WTC11 (cell line): ENCODE data around the gene FBXO24. TPM values are rescaled to one million over a fixed set of nuclear protein-coding genes. Genes with fewer than 3 reads are reported as not detected.

ENCODE experiments used
- ATAC-seq: fragments of 200-7000 bp; cut with Tn5 transposase; 2 replicates; pipeline ENCODE4 v1.10.0; 2021; ENCODE audit warnings: mild to moderate bottlenecking, moderate library complexity
- CTCF ChIA-PET: fragments of 300-600 bp; sonication (Branson Sonifier 250); formaldehyde crosslinking; loops from one replicate; lab custom pipeline; 2021; ENCODE audit warnings: antibody characterized with exemption; lab: Charles Lee
- POLR2A ChIA-PET: fragments of 350-600 bp; sonication (Branson Sonifier 250); formaldehyde crosslinking; loops from one replicate; lab custom pipeline; 2021; ENCODE audit warnings: antibody characterized with exemption; lab: Charles Lee
- DNase-seq: peaks from one replicate; pipeline ENCODE4 v3.0.0; 2021; ENCODE audit warnings: low spot score
- H3K27ac Mint-ChIP-seq: 2 replicates; pipeline ENCODE4 v1.8.0; 2021; ENCODE audit warnings: mixed read lengths
- H3K27me3 Mint-ChIP-seq: 2 replicates; pipeline ENCODE4 v1.8.0; 2021; ENCODE audit warnings: low read depth, mild to moderate bottlenecking, moderate library complexity, mixed read lengths
- H3K36me3 Mint-ChIP-seq: 2 replicates; pipeline ENCODE4 v1.8.0; 2021; ENCODE audit warnings: mixed read lengths
- H3K4me1 Mint-ChIP-seq: 2 replicates; pipeline ENCODE4 v1.8.0; 2022; ENCODE audit warnings: mixed read lengths
- H3K4me3 Mint-ChIP-seq: 2 replicates; pipeline ENCODE4 v1.8.0; 2021; ENCODE audit warnings: mild to moderate bottlenecking, moderate library complexity, mixed read lengths
- H3K9me3 Mint-ChIP-seq: 2 replicates; pipeline ENCODE4 v1.8.0; 2021; ENCODE audit warnings: mixed read lengths
- FOXP4 ChIP-seq: sonication (generic); formaldehyde crosslinking; IDR thresholded peaks from 2 replicates; pipeline ENCODE4 v1.8.0; 2022; ENCODE audit warnings: mild to moderate bottlenecking, missing genetic modification reagents
- GTF2I ChIP-seq: fragments of 250-450 bp; sonication (Bioruptor Pico); conservative IDR thresholded peaks from 2 replicates; pipeline ENCODE4 v1.4.0; 2021; ENCODE audit warnings: mild to moderate bottlenecking
- NFE2L1 ChIP-seq: sonication (generic); formaldehyde crosslinking; IDR thresholded peaks from 2 replicates; pipeline ENCODE4 v1.8.1; 2023; ENCODE audit warnings: missing genetic modification reagents
- NR1H2 ChIP-seq: sonication (generic); formaldehyde crosslinking; IDR thresholded peaks from 2 replicates; pipeline ENCODE4 v1.9.0; 2021; ENCODE audit warnings: mild to moderate bottlenecking, moderate library complexity, missing genetic modification reagents
- PREB ChIP-seq: sonication (generic); formaldehyde crosslinking; IDR thresholded peaks from 2 replicates; pipeline ENCODE4 v1.8.1; 2022; ENCODE audit warnings: mild to moderate bottlenecking, missing genetic modification reagents, moderate library complexity, borderline replicate concordance
- SOX15 ChIP-seq: fragments of 250-450 bp; sonication (Bioruptor Pico); IDR thresholded peaks from 2 replicates; pipeline ENCODE4 v1.9.0; 2021; ENCODE audit warnings: mild to moderate bottlenecking
- SP1 ChIP-seq: sonication (generic); formaldehyde crosslinking; conservative IDR thresholded peaks from 2 replicates; pipeline ENCODE4 v1.8.1; 2022; ENCODE audit warnings: missing genetic modification reagents
- TCF7 ChIP-seq: sonication (generic); formaldehyde crosslinking; IDR thresholded peaks from 2 replicates; pipeline ENCODE4 v1.8.0; 2022; ENCODE audit warnings: mild to moderate bottlenecking, low read depth, missing genetic modification reagents, moderate library complexity
- ZBTB21 ChIP-seq: sonication (generic); formaldehyde crosslinking; IDR thresholded peaks from 2 replicates; pipeline ENCODE4 v1.8.1; 2023; ENCODE audit warnings: mild to moderate bottlenecking, missing genetic modification reagents, borderline replicate concordance
- ZNF425 ChIP-seq: fragments of 250-450 bp; sonication (Bioruptor Pico); conservative IDR thresholded peaks from 2 replicates; pipeline ENCODE4 v1.9.0; 2021; ENCODE audit warnings: mild to moderate bottlenecking
- ZNF532 ChIP-seq: fragments of 250-450 bp; sonication (Bioruptor Pico); IDR thresholded peaks from 2 replicates; pipeline ENCODE4 v1.9.0; 2021; ENCODE audit warnings: mild to moderate bottlenecking, borderline replicate concordance
- ZNF671 ChIP-seq: fragments of 250-450 bp; sonication (Bioruptor Pico); IDR thresholded peaks from 2 replicates; pipeline ENCODE4 v1.8.0; 2021; ENCODE audit warnings: mild to moderate bottlenecking
- ZSCAN18 ChIP-seq: fragments of 250-450 bp; sonication (Bioruptor Pico); IDR thresholded peaks from 2 replicates; pipeline ENCODE4 v2.1.2; 2022; ENCODE audit warnings: mild to moderate bottlenecking, moderate library complexity
- total RNA-seq: library from RNA; stranded (reverse); gene quantifications from 3 replicates; pipeline ENCODE4 v1.2.3, GENCODE V29; 2021

Gene FBXO24
- total RNA-seq, 1 experiment from 2014 or later, result 0.70 TPM

- DNase-seq, result no peak
- ChIA-PET POLR2A (interaction anchor here (1.4 kb wide), 1 partner anchor 12 kb away, joined by 8 read pairs; the partner anchor contains the start of gene MOSPD3), CTCF (interaction anchor here (0.7 to 1.0 kb wide), 3 partner anchors 12 to 81 kb away, joined by 3 read pairs; partner anchors contain the start of gene MOSPD3)
- peak overlapping the region; percentile 20; the same call in 1 of the 2 replicates for H3K27ac Mint-ChIP-seq
- TF ChIP-seq NFE2L1 (CRISPR knock-in tag) (no peak), SP1 (CRISPR knock-in tag) (no peak), PREB (CRISPR knock-in tag) (no peak), ZNF532 (CRISPR knock-in tag) (no peak), ZSCAN18 (CRISPR knock-in tag) (no peak), ZNF671 (no peak), FOXP4 (CRISPR knock-in tag) (no peak), TCF7 (no peak), NR1H2 (CRISPR knock-in tag) (no peak), ZNF425 (CRISPR knock-in tag) (no peak), SOX15 (no peak), GTF2I (no peak)
- H3K27me3 Mint-ChIP-seq, result peaks cover 20% of the 10 kb centered on the region
- no peak for ATAC-seq
- no peaks in the 10 kb centered on the region for H3K36me3 Mint-ChIP-seq
- H3K4me3 Mint-ChIP-seq, result no peak overlapping the region
- peaks cover 7% of the 10 kb centered on the region for H3K4me1 Mint-ChIP-seq
- H3K9me3 Mint-ChIP-seq, result no peaks in the 10 kb centered on the region
Measured at GRCh38 chr7:100623951-100624824, 38.1 kb downstream of the FBXO24 start.

- no peaks in the 10 kb centered on the region for H3K9me3 Mint-ChIP-seq
- peaks cover 20% of the 10 kb centered on the region for H3K27me3 Mint-ChIP-seq
- no peaks in the 10 kb centered on the region for H3K36me3 Mint-ChIP-seq
- CTCF ChIA-PET, result interaction anchor here (0.6 to 2.6 kb wide), 14 partner anchors 13 to 1795 kb away, joined by 3 to 37 read pairs (median 4); partner anchors contain the start of genes FBXO24, MOSPD3, PCOLCE and POP7
- peaks cover 7% of the 10 kb centered on the region for H3K4me1 Mint-ChIP-seq
- H3K27ac Mint-ChIP-seq, result no peak overlapping the region
- TF ChIP-seq GTF2I (0 out of 2 replicates have a peak, but pooled peaks have one; percentile 24), ZBTB21 (CRISPR knock-in tag) (no peak)
- POLR2A ChIA-PET, result no interaction called here
- DNase-seq, result no peak
- H3K4me3 Mint-ChIP-seq, result peak overlapping the region; percentile 65
- no peak for ATAC-seq
Measured at GRCh38 chr7:100626055-100626454, 39.9 kb downstream of the FBXO24 start.
